H1 (cell line): Measurements from ENCODE around the gene SIX3. TPM values are rescaled to one million over a fixed set of nuclear protein-coding genes. Genes with fewer than 3 reads are reported as not detected.

Source experiments
- CTCF ChIA-PET: fragments of 300-600 bp; sonication (Branson Sonifier 250); formaldehyde crosslinking; loops from one replicate; lab custom pipeline; 2021; ENCODE audit not compliant: partially characterized antibody; lab: Charles Lee
- POLR2A ChIA-PET: fragments of 300-600 bp; sonication (Branson Sonifier 250); formaldehyde crosslinking; loops from one replicate; lab custom pipeline; 2021; ENCODE audit warnings: inconsistent platforms; ENCODE audit not compliant: partially characterized antibody; lab: Charles Lee
- DNase-seq, 2 experiments: peaks; one replicate each; pipeline versions ENCODE4 v3.0.0 to v3.0.0-alpha.2; 2010 to 2022; ENCODE audit warnings: low spot score in 2 of 2, low read depth in 1 of 2, mixed read lengths in 1 of 2
- FAIRE-seq: peaks from 2 replicates; lab custom pipeline; 2011; peaks lifted over from hg19 to GRCh38; lab: Jason Lieb, UNC
- H2AFZ ChIP-seq: 2 replicates; pipeline ENCODE4 v1.8.1; 2012; ENCODE audit warnings: low read length, inconsistent platforms
- H2AK5ac ChIP-seq: 2 replicates; pipeline ENCODE4 v1.6.1; 2013; ENCODE audit warnings: low read depth, low read length
- H2BK120ac ChIP-seq: replicated peaks from 2 replicates; pipeline ENCODE3; 2013; ENCODE audit warnings: low read depth, low read length, inconsistent platforms
- H2BK12ac ChIP-seq: 2 replicates; pipeline ENCODE4 v1.6.1; 2013; ENCODE audit warnings: low read depth, low read length
- H2BK15ac ChIP-seq: 2 replicates; pipeline ENCODE4 v1.6.1; 2013; ENCODE audit warnings: low read length
- H2BK20ac ChIP-seq: 2 replicates; pipeline ENCODE4 v1.6.1; 2013; ENCODE audit warnings: low read length
- H2BK5ac ChIP-seq: 2 replicates; pipeline ENCODE4 v1.6.1; 2013; ENCODE audit warnings: low read depth, low read length
- H3K14ac ChIP-seq: 2 replicates; pipeline ENCODE4 v1.6.1; 2013; ENCODE audit warnings: inconsistent platforms; ENCODE audit not compliant: insufficient read length
- H3K18ac ChIP-seq: 2 replicates; pipeline ENCODE4 v1.6.1; 2013; ENCODE audit warnings: low read length; ENCODE audit errors: extremely low read depth
- H3K23ac ChIP-seq: 2 replicates; pipeline ENCODE4 v1.6.1; 2013; ENCODE audit warnings: inconsistent platforms; ENCODE audit not compliant: insufficient read length
- H3K23me2 ChIP-seq: 2 replicates; pipeline ENCODE4 v1.6.1; 2013; ENCODE audit warnings: low read depth, low read length
- H3K27ac ChIP-seq: 2 replicates; pipeline ENCODE4 v1.6.1; 2011; ENCODE audit warnings: low read depth, low read length, inconsistent platforms
- H3K27me3 ChIP-seq, 4 experiments: replicated peaks in 1 of 4; 1 replicate in 1 of 4; 2 replicates in 3 of 4; pipeline versions ENCODE4 v1.6.1 to v1.8.1; 2011 to 2013; ENCODE audit warnings: low read length in 3 of 4, mild to moderate bottlenecking in 3 of 4, inconsistent platforms in 2 of 4, mixed read lengths in 2 of 4, moderate library complexity in 1 of 4; ENCODE audit not compliant: control insufficient read depth in 3 of 4, insufficient read depth in 3 of 4; ENCODE audit errors: extremely low read depth in 1 of 4
- H3K36me3 ChIP-seq, 4 experiments: 2 replicates each; pipeline versions ENCODE4 v1.6.1 to v1.8.1; 2011 to 2013; ENCODE audit warnings: mild to moderate bottlenecking in 4 of 4, low read length in 3 of 4, moderate library complexity in 2 of 4, control low read depth in 1 of 4, inconsistent platforms in 1 of 4; ENCODE audit not compliant: insufficient read depth in 4 of 4, control insufficient read depth in 2 of 4
- H3K4ac ChIP-seq: replicated peaks from 2 replicates; pipeline ENCODE3; 2013; ENCODE audit warnings: low read length, low read depth, mixed read lengths, inconsistent platforms; ENCODE audit not compliant: insufficient read length
- H3K4me1 ChIP-seq, 4 experiments: replicated peaks in 1 of 4; 1 replicate in 1 of 4; 2 replicates in 3 of 4; pipeline versions ENCODE4 v1.6.1 to v1.8.1; 2011 to 2013; ENCODE audit warnings: low read length in 3 of 4, inconsistent platforms in 2 of 4, mixed read lengths in 1 of 4; ENCODE audit not compliant: insufficient read depth in 4 of 4, control insufficient read depth in 3 of 4
- H3K4me2 ChIP-seq, 2 experiments: 2 replicates each; pipeline versions ENCODE4 v1.6.1 to v1.8.1; 2011 to 2013; ENCODE audit warnings: low read depth in 2 of 2, low read length in 2 of 2, control low read depth in 1 of 2, inconsistent platforms in 1 of 2, mild to moderate bottlenecking in 1 of 2; ENCODE audit not compliant: insufficient read depth in 1 of 2
- H3K4me3 ChIP-seq, 4 experiments: fragments of 200-600, 300-600 bp in 1 of 4; sonication (generic), shearing (Covaris generic), sonication (Bioruptor Twin) in 1 of 4; 2 replicates each; pipeline versions ENCODE4 v1.5.1 to v1.8.1; 2011 to 2016; ENCODE audit warnings: low read length in 4 of 4, low read depth in 3 of 4, control low read depth in 2 of 4, inconsistent platforms in 2 of 4, mild to moderate bottlenecking in 2 of 4, mixed read lengths in 1 of 4, moderate library complexity in 1 of 4; ENCODE audit not compliant: insufficient read depth in 2 of 4; ENCODE audit errors: extremely low read depth in 1 of 4
- H3K56ac ChIP-seq: replicated peaks from 2 replicates; pipeline ENCODE3; 2013; ENCODE audit warnings: low read depth, mild to moderate bottlenecking, mixed read lengths, low read length, inconsistent platforms; ENCODE audit not compliant: insufficient read length
- H3K79me1 ChIP-seq: 2 replicates; pipeline ENCODE4 v1.6.1; 2013; ENCODE audit warnings: low read depth, low read length, control low read depth
- H3K79me2 ChIP-seq, 2 experiments: 2 replicates each; pipeline versions ENCODE4 v1.6.1 to v1.8.1; 2012 to 2013; ENCODE audit warnings: low read length in 2 of 2, mild to moderate bottlenecking in 2 of 2, inconsistent platforms in 1 of 2; ENCODE audit not compliant: insufficient read depth in 2 of 2, control insufficient read depth in 1 of 2
- H3K9ac ChIP-seq, 4 experiments: replicated peaks in 1 of 4; 1 replicate in 1 of 4; 2 replicates in 3 of 4; pipeline versions ENCODE4 v1.6.1 to v1.8.1; 2011 to 2013; ENCODE audit warnings: low read depth in 3 of 4, low read length in 3 of 4, control low read depth in 2 of 4, mild to moderate bottlenecking in 2 of 4, moderate library complexity in 2 of 4, inconsistent platforms in 1 of 4; ENCODE audit errors: extremely low read depth in 1 of 4
- H3K9me3 ChIP-seq, 2 experiments: 2 replicates each; pipeline versions ENCODE4 v1.6.1 to v1.8.1; 2012 to 2013; ENCODE audit warnings: mild to moderate bottlenecking in 2 of 2, moderate library complexity in 2 of 2, control low read depth in 1 of 2, inconsistent platforms in 1 of 2, low read depth in 1 of 2, low read length in 1 of 2, mixed read lengths in 1 of 2; ENCODE audit not compliant: insufficient read depth in 2 of 2
- H4K20me1 ChIP-seq, 2 experiments: replicated peaks in 1 of 2; 2 replicates each; pipeline versions ENCODE3 to v1.8.1; 2011 to 2013; ENCODE audit warnings: inconsistent platforms in 2 of 2, low read length in 2 of 2, mild to moderate bottlenecking in 1 of 2; ENCODE audit not compliant: insufficient read depth in 2 of 2, control insufficient read depth in 1 of 2
- H4K5ac ChIP-seq: 2 replicates; pipeline ENCODE4 v1.6.1; 2013; ENCODE audit warnings: low read length, low read depth, mixed read lengths, inconsistent platforms; ENCODE audit not compliant: insufficient read length
- H4K8ac ChIP-seq: 2 replicates; pipeline ENCODE4 v1.8.0; 2013; ENCODE audit warnings: mild to moderate bottlenecking, moderate library complexity, low read length, inconsistent platforms; ENCODE audit not compliant: insufficient read depth; ENCODE audit errors: extremely low read depth
- H4K91ac ChIP-seq: replicated peaks from 2 replicates; pipeline ENCODE3; 2013; ENCODE audit warnings: low read length, mixed read lengths, inconsistent platforms; ENCODE audit not compliant: insufficient read length
- MAX ChIP-seq: IDR thresholded peaks from 2 replicates; pipeline ENCODE4 v1.6.1; 2012; ENCODE audit warnings: inconsistent platforms
- RNF2 ChIP-seq: fragments of 200-900, 300-1000 bp; sonication (generic); IDR thresholded peaks from 2 replicates; pipeline ENCODE4 v1.7.1; 2016; ENCODE audit warnings: borderline replicate concordance, low read depth, mild to moderate bottlenecking, antibody characterized with exemption, low read length; ENCODE audit not compliant: poor library complexity, severe bottlenecking; ENCODE audit errors: missing control alignments
- SIN3A ChIP-seq, 2 experiments: IDR thresholded peaks in 1 of 2; conservative IDR thresholded peaks in 1 of 2; 2 replicates each; pipeline ENCODE4 v1.6.1; 2011 to 2012; ENCODE audit warnings: low read length in 2 of 2, improper control_type of control experiment in 1 of 2, low read depth in 1 of 2, mild to moderate bottlenecking in 1 of 2
- WGBS, 2 experiments: shearing (Covaris generic) in 1 of 2; methylation state at CpG; one replicate each; pipeline versions ENCODE4 v1.1.6 to v1.1.7; 2013 to 2015; ENCODE audit warnings: low lambda C conversion rate in 2 of 2, mixed read lengths in 2 of 2, inconsistent platforms in 1 of 2, low coverage in 1 of 2, missing lambda C conversion rate in 1 of 2; ENCODE audit not compliant: insufficient replicate concordance in 2 of 2, insufficient coverage in 1 of 2, insufficient read length in 1 of 2; ENCODE audit errors: extremely low coverage in 1 of 2, missing lambda C conversion rate in 1 of 2; 5-methylcytosine and 5-hydroxymethylcytosine counted together
- polyA plus RNA-seq, 7 experiments: library from polyadenylated mRNA; depleted of rRNA in 3 of 7; stranded (reverse) in 5 of 7; unstranded in 2 of 7; fragments of >200 nt in 5 of 7; fragments of 200-250 nt in 2 of 7; gene quantifications; 1 replicate in 5 of 7; 2 replicates in 1 of 7; 4 replicates in 1 of 7; pipeline versions ENCODE4 v1.2.1 to v1.2.3, GENCODE V29; 2011 to 2013; ENCODE audit warnings: missing spikeins in 2 of 7, mixed read lengths in 2 of 7
- total RNA-seq: library from RNA; stranded (reverse); fragmentation: NEBNext Ultra II Directional; extraction: Animal tissue kit (Norgen Biotek cat#: 25700); gene quantifications from 2 replicates; pipeline ENCODE4 v1.2.1, GENCODE V29; 2021

Gene SIX3
- total and polyA plus RNA-seq, 2 of the 8 experiments (the other 6 are each of a cell fraction or from before 2014, with no cell fraction given), result 0.02 to 0.19 TPM

- Histone ChIP-seq H3K56ac (no peak overlapping the region), H2BK20ac (no peak overlapping the region), H3K23me2 (no peaks in the 10 kb centered on the region), H2BK120ac (no peak overlapping the region), H3K4me3 (no peak overlapping the region), H3K27me3 (peaks cover 7 to 21% (median 17%) of the 10 kb centered on the region in 4 experiments), H3K36me3 (no peaks in the 10 kb centered on the region), H3K79me1 (no peaks in the 10 kb centered on the region), H3K4ac (no peak overlapping the region), H2AFZ (no peak overlapping the region), H4K8ac (no peak overlapping the region), H3K18ac (no peak overlapping the region), H3K4me1 (no peaks in the 10 kb centered on the region), H3K23ac (no peak overlapping the region), H3K14ac (no peak overlapping the region), H2BK12ac (no peak overlapping the region), H4K20me1 (no peaks in the 10 kb centered on the region), H4K91ac (no peak overlapping the region), H3K79me2 (no peaks in the 10 kb centered on the region), H3K4me2 (no peak overlapping the region), H3K9ac (no peak overlapping the region), H4K5ac (no peak overlapping the region), H3K27ac (no peak overlapping the region), H2BK15ac (no peak overlapping the region), H3K9me3 (no peaks in the 10 kb centered on the region), H2AK5ac (no peak overlapping the region), H2BK5ac (no peak overlapping the region)
- TF ChIP-seq SIN3A (conservative IDR thresholded peaks at IDR 0.05 in 1 of 2, IDR thresholded peaks at IDR 0.05 in 1 of 2; ENCODE audit: low read depth in 1 of 2, low read length in 2 of 2), result no peak
- no peak for TF ChIP-seq RNF2
- no peak for TF ChIP-seq MAX
- ChIA-PET POLR2A (no interaction called here), CTCF (no interaction called here)
- FAIRE-seq, result no peak
- 76% methylated on average over 1 of the region's 1 CpG; no CpG with 5 or more reads in 1 of the 2 experiments for WGBS, 2 experiments
- no peak for DNase-seq
These were observed 52.9 kb downstream of the SIX3 start for GRCh38 chr2:44994377-44994776.
